ENCODE data around the gene MRPL37. TPM values are rescaled to one million over a fixed set of nuclear protein-coding genes. Genes with fewer than 3 reads are reported as not detected.

The MRPL37 gene
- polyA plus RNA-seq, 1 donor, result 80.6 TPM

- H3K4me3 ChIP-seq (ENCODE audit: low read length), result no peak overlapping the region
- WGBS (ENCODE audit: insufficient coverage, low lambda C conversion rate), result no CpG with 5 or more reads among the region's 9 CpGs
- peaks cover 23% of the 10 kb centered on the region for H3K4me1 ChIP-seq (ENCODE audit: control insufficient read depth, insufficient read depth, low read length)
- no peaks in the 10 kb centered on the region for H3K27me3 ChIP-seq (ENCODE audit: control insufficient read depth, insufficient read depth, low read length)
- peaks cover 55% of the 10 kb centered on the region for H3K36me3 ChIP-seq (ENCODE audit: control insufficient read depth, insufficient read depth, low read length)
- H3K27ac ChIP-seq (ENCODE audit: low read length), result no peak overlapping the region
- H3K9me3 ChIP-seq (ENCODE audit: control insufficient read depth, low read depth, low read length), result peaks cover 2% of the 10 kb centered on the region
- DNase-seq, result peak; percentile 55 to 79
Observed at GRCh38 chr1:54249819-54250435, 50.0 kb downstream of the MRPL37 start.

GRCh38 chr1:54250670-54251069, 50.7 kb downstream of the MRPL37 start:
- Histone ChIP-seq H3K36me3 (ENCODE audit: control insufficient read depth, insufficient read depth, low read length) (peaks cover 48% of the 10 kb centered on the region), H3K27ac (ENCODE audit: low read length) (no peak overlapping the region), H3K9me3 (ENCODE audit: control insufficient read depth, low read depth, low read length) (peaks cover 2% of the 10 kb centered on the region), H3K4me1 (ENCODE audit: control insufficient read depth, insufficient read depth, low read length) (peaks cover 29% of the 10 kb centered on the region), H3K27me3 (ENCODE audit: control insufficient read depth, insufficient read depth, low read length) (no peaks in the 10 kb centered on the region), H3K4me3 (ENCODE audit: low read length) (no peak overlapping the region)
- no CpG with 5 or more reads among the region's 12 CpGs for WGBS (ENCODE audit: insufficient coverage, low lambda C conversion rate)
- DNase-seq, result no peak

GRCh38 chr1:54252371-54252936, 52.5 kb downstream of the MRPL37 start:
- no peak overlapping the region for H3K4me3 ChIP-seq (ENCODE audit: low read length)
- no peak for DNase-seq
- H3K27ac ChIP-seq (ENCODE audit: low read length), result no peak overlapping the region
- H3K36me3 ChIP-seq (ENCODE audit: control insufficient read depth, insufficient read depth, low read length), result peaks cover 32% of the 10 kb centered on the region
- no CpG with 5 or more reads among the region's 11 CpGs for WGBS (ENCODE audit: insufficient coverage, low lambda C conversion rate)
- H3K9me3 ChIP-seq (ENCODE audit: control insufficient read depth, low read depth, low read length), result peaks cover 2% of the 10 kb centered on the region
- H3K27me3 ChIP-seq (ENCODE audit: control insufficient read depth, insufficient read depth, low read length), result no peaks in the 10 kb centered on the region
- H3K4me1 ChIP-seq (ENCODE audit: control insufficient read depth, insufficient read depth, low read length), result peaks cover 45% of the 10 kb centered on the region

- Histone ChIP-seq H3K4me3 (ENCODE audit: low read length) (no peak overlapping the region), H3K27ac (ENCODE audit: low read length) (no peak overlapping the region), H3K9me3 (ENCODE audit: control insufficient read depth, low read depth, low read length) (peaks cover 2% of the 10 kb centered on the region), H3K36me3 (ENCODE audit: control insufficient read depth, insufficient read depth, low read length) (peaks cover 22% of the 10 kb centered on the region), H3K4me1 (ENCODE audit: control insufficient read depth, insufficient read depth, low read length) (peaks cover 54% of the 10 kb centered on the region), H3K27me3 (ENCODE audit: control insufficient read depth, insufficient read depth, low read length) (no peaks in the 10 kb centered on the region)
- no CpG with 5 or more reads among the region's 5 CpGs for WGBS (ENCODE audit: insufficient coverage, low lambda C conversion rate)
- DNase-seq, result no peak
Observed at GRCh38 chr1:54253480-54253879, 53.5 kb downstream of the MRPL37 start.

- Histone ChIP-seq H3K27me3 (ENCODE audit: control insufficient read depth, insufficient read depth, low read length) (no peaks in the 10 kb centered on the region), H3K4me3 (ENCODE audit: low read length) (no peak overlapping the region), H3K27ac (ENCODE audit: low read length) (peak overlapping the region; percentile 24), H3K9me3 (ENCODE audit: control insufficient read depth, low read depth, low read length) (peaks cover 2% of the 10 kb centered on the region), H3K36me3 (ENCODE audit: control insufficient read depth, insufficient read depth, low read length) (peaks cover 17% of the 10 kb centered on the region), H3K4me1 (ENCODE audit: control insufficient read depth, insufficient read depth, low read length) (peaks cover 60% of the 10 kb centered on the region)
- WGBS (ENCODE audit: insufficient coverage, low lambda C conversion rate), result no CpG with 5 or more reads among the region's 10 CpGs
- DNase-seq, result peak; percentile 74 to 85
Observed at GRCh38 chr1:54254055-54254454, 54.1 kb downstream of the MRPL37 start.

- no CpG with 5 or more reads among the region's 9 CpGs for WGBS (ENCODE audit: insufficient coverage, low lambda C conversion rate)
- DNase-seq, result no peak
Observed at GRCh38 chr1:54255026-54255702, 55.2 kb downstream of the MRPL37 start.

GRCh38 chr1:54256522-54257345, 56.8 kb downstream of the MRPL37 start:
- H3K4me1 ChIP-seq (ENCODE audit: control insufficient read depth, insufficient read depth, low read length), result peaks cover 83% of the 10 kb centered on the region
- H3K9me3 ChIP-seq (ENCODE audit: control insufficient read depth, low read depth, low read length), result no peaks in the 10 kb centered on the region
- peak; percentile 87 to 95 for DNase-seq
- H3K27me3 ChIP-seq (ENCODE audit: control insufficient read depth, insufficient read depth, low read length), result no peaks in the 10 kb centered on the region
- no CpG with 5 or more reads among the region's 13 CpGs for WGBS (ENCODE audit: insufficient coverage, low lambda C conversion rate)
- H3K36me3 ChIP-seq (ENCODE audit: control insufficient read depth, insufficient read depth, low read length), result peaks cover 6% of the 10 kb centered on the region
- H3K4me3 ChIP-seq (ENCODE audit: low read length), result no peak overlapping the region
- peak overlapping the region; percentile 62 for H3K27ac ChIP-seq (ENCODE audit: low read length)

More at GRCh38 chr1:54255026-54255702, 55.2 kb downstream of the MRPL37 start:
- H3K27me3 ChIP-seq (ENCODE audit: control insufficient read depth, insufficient read depth, low read length), result no peaks in the 10 kb centered on the region
- no peaks in the 10 kb centered on the region for H3K9me3 ChIP-seq (ENCODE audit: control insufficient read depth, low read depth, low read length)
- H3K4me1 ChIP-seq (ENCODE audit: control insufficient read depth, insufficient read depth, low read length), result peaks cover 70% of the 10 kb centered on the region
- no peak overlapping the region for H3K27ac ChIP-seq (ENCODE audit: low read length)
- H3K36me3 ChIP-seq (ENCODE audit: control insufficient read depth, insufficient read depth, low read length), result peaks cover 12% of the 10 kb centered on the region
- H3K4me3 ChIP-seq (ENCODE audit: low read length), result no peak overlapping the region

- no peak for DNase-seq
- 100% methylated on average over 1 of the region's 10 CpGs for WGBS (ENCODE audit: insufficient coverage, low lambda C conversion rate)
- no peaks in the 10 kb centered on the region for H3K9me3 ChIP-seq (ENCODE audit: control insufficient read depth, low read depth, low read length)
- H3K4me1 ChIP-seq (ENCODE audit: control insufficient read depth, insufficient read depth, low read length), result peaks cover 82% of the 10 kb centered on the region
- no peak overlapping the region for H3K4me3 ChIP-seq (ENCODE audit: low read length)
- H3K27ac ChIP-seq (ENCODE audit: low read length), result peak overlapping the region; percentile 62
- peaks cover 6% of the 10 kb centered on the region for H3K36me3 ChIP-seq (ENCODE audit: control insufficient read depth, insufficient read depth, low read length)
- no peaks in the 10 kb centered on the region for H3K27me3 ChIP-seq (ENCODE audit: control insufficient read depth, insufficient read depth, low read length)
Observed at GRCh38 chr1:54257346-54257620, 57.3 kb downstream of the MRPL37 start.

GRCh38 chr1:54257876-54258275, 57.9 kb downstream of the MRPL37 start:
- peaks cover 6% of the 10 kb centered on the region for H3K36me3 ChIP-seq (ENCODE audit: control insufficient read depth, insufficient read depth, low read length)
- peaks cover 77% of the 10 kb centered on the region for H3K4me1 ChIP-seq (ENCODE audit: control insufficient read depth, insufficient read depth, low read length)
- peak overlapping the region; percentile 62 for H3K27ac ChIP-seq (ENCODE audit: low read length)
- H3K9me3 ChIP-seq (ENCODE audit: control insufficient read depth, low read depth, low read length), result no peaks in the 10 kb centered on the region
- no peaks in the 10 kb centered on the region for H3K27me3 ChIP-seq (ENCODE audit: control insufficient read depth, insufficient read depth, low read length)
- no peak for DNase-seq
- no peak overlapping the region for H3K4me3 ChIP-seq (ENCODE audit: low read length)
- 73% methylated on average over 2 of the region's 23 CpGs for WGBS (ENCODE audit: insufficient coverage, low lambda C conversion rate)

GRCh38 chr1:54259546-54260140, 59.7 kb downstream of the MRPL37 start:
- Histone ChIP-seq H3K9me3 (ENCODE audit: control insufficient read depth, low read depth, low read length) (no peaks in the 10 kb centered on the region), H3K36me3 (ENCODE audit: control insufficient read depth, insufficient read depth, low read length) (peaks cover 5% of the 10 kb centered on the region)
- WGBS (ENCODE audit: insufficient coverage, low lambda C conversion rate), result 17% methylated on average over 1 of the region's 16 CpGs

More at GRCh38 chr1:54259546-54260140, 59.7 kb downstream of the MRPL37 start:
- Histone ChIP-seq H3K4me3 (ENCODE audit: low read length) (no peak overlapping the region), H3K27ac (ENCODE audit: low read length) (no peak overlapping the region), H3K27me3 (ENCODE audit: control insufficient read depth, insufficient read depth, low read length) (no peaks in the 10 kb centered on the region), H3K4me1 (ENCODE audit: control insufficient read depth, insufficient read depth, low read length) (peaks cover 63% of the 10 kb centered on the region)
- no peak for DNase-seq
